Transverse colon (tissue), 4 donors: Measurements from ENCODE around the gene G6PC3. TPM values are rescaled to one million over a fixed set of nuclear protein-coding genes. Genes with fewer than 3 reads are reported as not detected.

Source experiments
- small RNA-seq, 4 donors: library from RNA; depleted of rRNA; stranded (forward); fragments of <200 nt; gene quantifications; one replicate each; pipeline ENCODE3, GENCODE V24; 2016
- total RNA-seq, 4 donors: library from RNA; depleted of rRNA; stranded (reverse); fragments of >200 nt; gene quantifications; one replicate each; pipeline ENCODE4 v1.1.0, GENCODE V29; 2016

The G6PC3 gene
- total RNA-seq, 4 donors from 2014 or later: 5.2 to 35.6 (median 18.5) TPM

Small RNAs within 50 kb of the gene (small RNA-seq; reads per million reads assigned to genes)
- gene RF00012: 0 reads per million in 4 donors

Other genes with a start within 250 kb of the G6PC3 start
- 10 to 100 TPM in 1 of 4 donors, 1 to 10 TPM in 3; 6.8 to 10.7 (median 7.5) TPM for gene MPP3, start 237.6 kb upstream of the G6PC3 start, total RNA-seq
- gene CD300LG, start 223.6 kb upstream of the G6PC3 start, total RNA-seq: 10 to 100 TPM in 1 of 4 donors, 1 to 10 TPM in 1, under 1 TPM in 1, not detected in 1; 0.55 to 44.5 (median 1.4) TPM
- 1 to 10 TPM; 3.4 to 4.9 (median 4.2) TPM for gene MPP2, start 163.2 kb upstream of the G6PC3 start, total RNA-seq
- not detected for gene PPY, start 128.3 kb upstream of the G6PC3 start, total RNA-seq
- 10 to 100 TPM in 3 of 4 donors, not detected in 1; 27.7 to 89.2 (median 52.1) TPM for gene PYY, start 116.8 kb upstream of the G6PC3 start, total RNA-seq
- gene NAGS, start 66.1 kb upstream of the G6PC3 start, total RNA-seq: 10 to 100 TPM in 2 of 4 donors, 1 to 10 TPM in 2; 3.0 to 46.3 (median 17.7) TPM
- 10 to 100 TPM; 25.2 to 34.0 (median 27.7) TPM for gene TMEM101, start 55.8 kb upstream of the G6PC3 start, total RNA-seq
- 10 to 100 TPM in 3 of 4 donors, 1 to 10 TPM in 1; 5.4 to 29.2 (median 22.9) TPM for gene LSM12, start 4.1 kb upstream of the G6PC3 start, total RNA-seq
- 100 to 1,000 TPM in 1 of 4 donors, 10 to 100 TPM in 3; 45.3 to 182 (median 70.8) TPM for gene HDAC5, start 52.9 kb downstream of the G6PC3 start, total RNA-seq
- 10 to 100 TPM in 2 of 4 donors, under 1 TPM in 2; 0.32 to 16.9 (median 8.5) TPM for gene HROB, start 71.2 kb downstream of the G6PC3 start, total RNA-seq
- gene ASB16, start 100.0 kb downstream of the G6PC3 start, total RNA-seq: 1 to 10 TPM in 2 of 4 donors, not detected in 2; 1.2 to 2.6 TPM
- 10 to 100 TPM; 53.4 to 70.5 (median 60.6) TPM for gene TMUB2, start 116.2 kb downstream of the G6PC3 start, total RNA-seq
- 10 to 100 TPM; 44.1 to 77.4 (median 52.3) TPM for gene ATXN7L3, start 129.1 kb downstream of the G6PC3 start, total RNA-seq
- gene UBTF, start 148.9 kb downstream of the G6PC3 start, total RNA-seq: 10 to 100 TPM; 49.4 to 61.6 (median 60.4) TPM
- not detected for gene SLC4A1, start 197.4 kb downstream of the G6PC3 start, total RNA-seq
- gene RUNDC3A, start 237.9 kb downstream of the G6PC3 start, total RNA-seq: 1 to 10 TPM in 2 of 4 donors, under 1 TPM in 1, not detected in 1; 0.48 to 7.6 (median 1.1) TPM